BJ (cell line): ENCODE results near the gene KDM1A. TPM values are rescaled to one million over a fixed set of nuclear protein-coding genes. Genes with fewer than 3 reads are reported as not detected.
A peak's percentile ranks its signal among the peaks of the same experiment; 100 is the strongest.

Experiments used
- CTCF ChIA-PET: fragments of 350-600 bp; formaldehyde crosslinking; extraction: SDS; loops from one replicate; lab custom pipeline; 2021; ENCODE audit warnings: antibody characterized with exemption, inconsistent platforms; lab: Yijun Ruan, JAX
- POLR2A ChIA-PET: fragments of 300-600 bp; sonication (Branson Sonifier 250); formaldehyde crosslinking; extraction: SDS; loops from one replicate; lab custom pipeline; 2021; ENCODE audit warnings: antibody characterized with exemption; lab: Charles Lee
- DNase-seq: peaks from one replicate; pipeline ENCODE4 v3.0.0-alpha.2; 2011; ENCODE audit warnings: low read depth
- H3K27me3 ChIP-seq: 2 replicates; pipeline ENCODE4 v1.6.0; 2011; ENCODE audit warnings: low read length; ENCODE audit not compliant: control insufficient read depth, insufficient read depth
- H3K36me3 ChIP-seq: 2 replicates; pipeline ENCODE4 v1.5.1; 2011; ENCODE audit warnings: low read length; ENCODE audit not compliant: control insufficient read depth, insufficient read depth
- H3K4me3 ChIP-seq: 2 replicates; pipeline ENCODE4 v1.5.1; 2011; ENCODE audit warnings: low read depth, mild to moderate bottlenecking, control low read depth, low read length
- polyA minus RNA-seq: library from RNA; depleted of rRNA, polyadenylated mRNA; stranded (reverse); fragments of >200 nt; gene quantifications from 2 replicates; pipeline ENCODE4 v1.2.3, GENCODE V29; 2011; rRNA and poly(A)+ RNA removed
- polyA plus RNA-seq: library from polyadenylated mRNA; depleted of rRNA; stranded (reverse); fragments of >200 nt; gene quantifications from 2 replicates; pipeline ENCODE4 v1.2.3, GENCODE V29; 2011; rRNA removed
- TF ChIP-seq, protein P1 (sequence below): IDR thresholded peaks from 2 replicates; pipeline ENCODE4 v1.5.1; 2011; ENCODE audit warnings: low read depth, mild to moderate bottlenecking, control low read depth, inconsistent platforms, low read length, moderate library complexity; ENCODE audit not compliant: insufficient read depth

The KDM1A gene
- polyA plus RNA-seq (52.2 and 58.5 TPM in 2 replicates), polyA minus RNA-seq (45.3 and 47.7 TPM in 2 replicates)

- peak within 1 kb of the TSS; percentile 93 for H3K4me3 ChIP-seq
- TF ChIP-seq, protein P1, sequence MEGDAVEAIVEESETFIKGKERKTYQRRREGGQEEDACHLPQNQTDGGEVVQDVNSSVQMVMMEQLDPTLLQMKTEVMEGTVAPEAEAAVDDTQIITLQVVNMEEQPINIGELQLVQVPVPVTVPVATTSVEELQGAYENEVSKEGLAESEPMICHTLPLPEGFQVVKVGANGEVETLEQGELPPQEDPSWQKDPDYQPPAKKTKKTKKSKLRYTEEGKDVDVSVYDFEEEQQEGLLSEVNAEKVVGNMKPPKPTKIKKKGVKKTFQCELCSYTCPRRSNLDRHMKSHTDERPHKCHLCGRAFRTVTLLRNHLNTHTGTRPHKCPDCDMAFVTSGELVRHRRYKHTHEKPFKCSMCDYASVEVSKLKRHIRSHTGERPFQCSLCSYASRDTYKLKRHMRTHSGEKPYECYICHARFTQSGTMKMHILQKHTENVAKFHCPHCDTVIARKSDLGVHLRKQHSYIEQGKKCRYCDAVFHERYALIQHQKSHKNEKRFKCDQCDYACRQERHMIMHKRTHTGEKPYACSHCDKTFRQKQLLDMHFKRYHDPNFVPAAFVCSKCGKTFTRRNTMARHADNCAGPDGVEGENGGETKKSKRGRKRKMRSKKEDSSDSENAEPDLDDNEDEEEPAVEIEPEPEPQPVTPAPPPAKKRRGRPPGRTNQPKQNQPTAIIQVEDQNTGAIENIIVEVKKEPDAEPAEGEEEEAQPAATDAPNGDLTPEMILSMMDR, result 0 out of 2 replicates have a peak, but pooled peaks have one; percentile 24
- ChIA-PET CTCF (interaction anchor here (0.7 kb wide), 1 partner anchor 10 kb away, joined by 3 read pairs; no protein-coding TSS in a partner anchor), POLR2A (interaction anchor here (0.6 kb wide), 1 partner anchor 48 kb away, joined by 4 read pairs; no protein-coding TSS in a partner anchor)
- H3K27me3 ChIP-seq, result no peaks in the 10 kb centered on the region
- DNase-seq, result peak; percentile 88
- no peaks in the 10 kb centered on the region for H3K36me3 ChIP-seq
These were observed at the start of gene KDM1A for GRCh38 chr1:23019094-23019862. Gene KDM1A, plus strand, starts transcription at chr1:23019468. Its CDS starts 129 bp downstream, at chr1:23019597.

- Histone ChIP-seq H3K4me3 (no peak overlapping the region), H3K36me3 (no peaks in the 10 kb centered on the region), H3K27me3 (peaks cover 20% of the 10 kb centered on the region)
- TF ChIP-seq, protein P1, result no peak
- ChIA-PET POLR2A (no interaction called here), CTCF (no interaction called here)
- DNase-seq, result no peak
These were observed 49.2 kb upstream of the KDM1A start for GRCh38 chr1:22970096-22970495.

DNA sequence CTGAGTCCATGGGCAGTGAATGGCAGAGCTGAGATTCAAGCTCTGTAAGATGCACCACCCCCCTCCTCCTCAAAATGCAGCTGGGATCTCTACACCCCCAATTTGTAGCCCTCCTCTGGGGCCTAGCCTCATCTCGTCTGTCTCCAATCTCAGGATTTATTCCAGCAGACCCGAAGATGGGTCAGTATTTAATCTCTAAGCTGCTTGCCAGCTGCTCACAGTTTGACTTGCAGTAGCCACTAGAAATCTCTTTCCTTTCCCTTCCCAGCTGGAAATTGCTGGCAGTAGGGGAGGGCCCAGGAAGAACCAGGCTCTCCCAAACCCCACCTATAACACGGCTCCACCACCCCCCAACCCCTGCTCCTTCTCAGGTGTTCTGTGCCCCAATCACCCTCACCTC, 48.1 kb upstream of the KDM1A start:
- H3K27me3 ChIP-seq, result peaks cover 20% of the 10 kb centered on the region
- no peaks in the 10 kb centered on the region for H3K36me3 ChIP-seq
- TF ChIP-seq, protein P1, result no peak
- H3K4me3 ChIP-seq, result no peak overlapping the region
- POLR2A ChIA-PET, result interaction anchor here (0.7 kb wide), 1 partner anchor 48 kb away, joined by 4 read pairs; no protein-coding TSS in a partner anchor
- CTCF ChIA-PET, result interaction anchor here (0.7 to 1.1 kb wide), 2 partner anchors 10 to 19 kb away, joined by 3 read pairs; no protein-coding TSS in a partner anchor
- DNase-seq, result no peak

- TF ChIP-seq, protein P1, result no peak
- DNase-seq, result no peak
- H3K36me3 ChIP-seq, result no peaks in the 10 kb centered on the region
- CTCF ChIA-PET, result interaction anchor here (0.7 to 4.5 kb wide), 4 partner anchors 8 to 568 kb away, joined by 3 to 25 read pairs (median 4); no protein-coding TSS in a partner anchor
- peaks cover 20% of the 10 kb centered on the region for H3K27me3 ChIP-seq
- POLR2A ChIA-PET, result interaction anchor here (0.7 kb wide), 1 partner anchor 47 kb away, joined by 4 read pairs; no protein-coding TSS in a partner anchor
- H3K4me3 ChIP-seq, result no peak overlapping the region
These were observed 47.5 kb upstream of the KDM1A start for GRCh38 chr1:22971611-22972405.
